RKO (cell line): ENCODE results near the gene THBS2.

ENCODE experiments used
- DNase-seq: peaks from one replicate; pipeline ENCODE4 v3.0.0-alpha.2; 2016; ENCODE audit warnings: low spot score

THBS2 gene

GRCh38 chr6:169230946-169231789 is 22.5 kb downstream of the THBS2 start:
- DNase-seq = no peak

DNA sequence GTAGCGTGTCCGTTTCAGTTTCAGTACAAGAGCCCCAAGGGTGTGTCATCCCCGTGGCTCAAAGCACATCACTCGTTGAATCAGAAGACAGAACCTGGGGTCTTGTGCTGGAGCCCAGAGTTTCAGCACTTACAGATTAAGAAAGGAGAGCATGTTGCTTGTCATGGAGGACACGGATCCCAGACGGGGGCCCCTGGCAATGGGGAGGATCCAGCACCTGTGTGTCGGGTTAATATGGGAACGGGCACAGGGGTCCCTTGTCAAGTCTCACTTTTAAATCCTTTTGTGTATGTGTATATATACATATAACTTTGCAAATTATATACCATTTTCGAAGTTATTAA is 23.4 kb downstream of the THBS2 start:
- no peak for DNase-seq

DNA sequence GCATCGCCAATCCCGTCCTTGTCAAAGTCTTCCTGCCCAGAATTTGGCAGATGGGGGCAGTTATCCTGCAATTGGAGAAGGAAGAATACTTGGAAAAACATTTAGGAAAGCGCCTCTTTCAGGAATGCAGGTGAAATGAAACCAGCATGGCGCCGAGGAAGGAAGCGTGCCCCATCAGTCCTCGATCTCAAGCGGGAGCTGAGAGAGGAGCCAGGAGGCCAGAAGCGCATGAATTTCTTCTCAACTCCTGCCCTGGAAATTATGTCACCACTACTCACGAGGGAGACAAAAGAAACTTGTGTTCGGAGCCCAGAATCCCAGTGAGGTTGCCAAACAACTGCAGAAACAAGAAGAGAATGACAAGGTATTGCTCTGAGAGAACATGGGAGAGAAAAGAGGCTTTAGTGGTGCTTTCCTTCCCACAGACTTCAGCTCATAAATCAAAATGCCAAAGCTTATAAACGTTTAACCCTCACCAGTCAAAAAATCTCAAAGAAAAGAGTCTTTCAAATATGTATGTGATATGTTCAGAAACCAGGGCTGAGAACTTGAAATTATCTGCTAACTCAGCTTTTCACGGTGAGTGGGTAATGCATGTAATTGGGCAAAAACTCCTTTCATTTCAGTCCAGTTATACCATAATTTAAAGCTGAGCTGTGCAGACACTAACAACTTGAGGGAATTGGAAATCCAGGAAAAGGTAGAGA is 23.9 kb downstream of the THBS2 start:
- DNase-seq = no peak

DNA sequence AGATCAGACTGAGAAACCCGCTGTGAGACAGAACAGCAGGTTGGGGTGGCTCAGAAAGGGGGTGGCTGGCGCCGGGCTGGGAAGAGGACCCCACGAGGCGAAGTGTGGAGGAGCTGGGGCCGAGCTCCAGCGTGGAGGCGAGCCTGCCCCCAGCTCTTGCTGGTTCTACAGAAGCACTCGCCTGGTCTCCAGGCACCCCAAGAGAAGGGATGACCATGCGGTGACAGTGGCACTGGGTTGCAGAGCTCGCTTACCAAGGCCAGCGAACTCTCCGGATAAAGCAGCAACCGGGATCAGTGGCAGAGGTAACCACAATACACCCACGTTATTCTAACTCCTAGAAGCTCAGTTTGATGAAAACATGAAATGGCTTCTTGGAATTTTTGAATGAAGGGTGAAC is 26.5 kb downstream of the THBS2 start:
- DNase-seq = no peak

- DNase-seq = no peak
These were observed 27.8 kb downstream of the THBS2 start for GRCh38 chr6:169225887-169226286.

GRCh38 chr6:169225131-169225576 is 28.5 kb downstream of the THBS2 start:
- DNase-seq = no peak

DNA sequence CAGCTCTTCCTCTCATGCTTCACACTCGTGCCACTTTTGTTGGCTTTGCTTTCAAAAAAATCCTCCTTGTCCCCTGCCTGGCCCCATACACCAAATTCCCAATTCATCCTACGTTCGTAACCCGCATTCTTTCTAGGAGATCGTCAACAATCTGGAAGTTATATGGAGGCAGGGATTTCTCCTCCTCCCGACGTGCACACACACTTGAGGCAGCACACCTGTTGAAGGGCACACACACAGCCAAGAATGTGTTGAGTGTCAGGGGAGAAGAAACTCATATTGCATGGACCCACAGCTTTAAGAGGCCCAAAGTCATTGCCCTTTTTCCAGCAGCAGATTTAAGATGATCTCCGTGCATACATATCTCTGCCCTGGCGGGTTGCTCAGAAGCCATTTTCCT is 28.9 kb downstream of the THBS2 start:
- no peak for DNase-seq

GRCh38 chr6:169224185-169224695 is 29.4 kb downstream of the THBS2 start:
- peak; percentile 30 for DNase-seq

- no peak for DNase-seq
These were observed 30.6 kb downstream of the THBS2 start for GRCh38 chr6:169223006-169223405.

- no peak for DNase-seq
These were observed 31.5 kb downstream of the THBS2 start for GRCh38 chr6:169222126-169222525.

DNA sequence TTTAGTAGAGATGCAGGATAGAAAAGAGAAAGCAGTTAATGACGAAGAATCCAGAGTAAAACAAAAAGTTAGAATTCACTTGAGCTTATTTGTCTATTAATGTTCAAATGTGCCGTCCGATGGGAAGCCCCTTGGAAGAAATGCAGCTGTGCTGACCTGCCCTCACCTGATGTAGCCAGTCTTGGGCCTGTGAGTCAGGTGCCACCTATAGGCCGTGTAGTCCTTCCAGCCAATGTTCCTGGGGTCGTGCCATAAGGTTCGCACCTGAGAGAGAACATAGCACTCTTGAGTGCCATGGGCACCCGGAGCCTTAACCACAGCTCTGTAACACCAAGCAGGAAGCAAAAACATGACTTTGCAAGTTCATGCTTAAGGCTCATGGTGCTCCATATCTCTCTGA is 32.4 kb downstream of the THBS2 start:
- no peak for DNase-seq

- no peak for DNase-seq
These were observed 33.3 kb downstream of the THBS2 start for GRCh38 chr6:169220068-169220964.

DNA sequence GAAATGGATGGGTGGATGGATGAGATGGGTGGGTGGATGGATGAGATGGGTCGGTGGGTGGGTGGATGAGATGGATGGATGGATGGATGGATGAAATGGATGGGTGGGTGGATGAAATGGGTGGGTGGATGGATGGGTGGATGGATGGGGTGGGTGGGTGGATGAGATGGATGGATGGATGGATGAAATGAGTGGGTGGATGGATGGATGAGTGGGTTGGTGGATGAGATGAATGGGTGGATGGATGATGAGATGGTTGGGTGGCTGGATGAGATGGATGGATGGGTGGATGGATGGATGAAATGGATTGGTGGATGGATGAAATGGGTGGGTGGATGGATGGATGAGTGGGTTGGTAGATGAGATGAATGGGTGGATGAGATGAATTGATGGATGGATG is 35.7 kb downstream of the THBS2 start:
- no peak for DNase-seq

- DNase-seq = no peak
These were observed 36.8 kb downstream of the THBS2 start for GRCh38 chr6:169216830-169217229.

- no peak for DNase-seq
These were observed 38.4 kb downstream of the THBS2 start for GRCh38 chr6:169215201-169215681.

GRCh38 chr6:169214789-169215188 is 38.9 kb downstream of the THBS2 start:
- peak; percentile 87 for DNase-seq

DNA sequence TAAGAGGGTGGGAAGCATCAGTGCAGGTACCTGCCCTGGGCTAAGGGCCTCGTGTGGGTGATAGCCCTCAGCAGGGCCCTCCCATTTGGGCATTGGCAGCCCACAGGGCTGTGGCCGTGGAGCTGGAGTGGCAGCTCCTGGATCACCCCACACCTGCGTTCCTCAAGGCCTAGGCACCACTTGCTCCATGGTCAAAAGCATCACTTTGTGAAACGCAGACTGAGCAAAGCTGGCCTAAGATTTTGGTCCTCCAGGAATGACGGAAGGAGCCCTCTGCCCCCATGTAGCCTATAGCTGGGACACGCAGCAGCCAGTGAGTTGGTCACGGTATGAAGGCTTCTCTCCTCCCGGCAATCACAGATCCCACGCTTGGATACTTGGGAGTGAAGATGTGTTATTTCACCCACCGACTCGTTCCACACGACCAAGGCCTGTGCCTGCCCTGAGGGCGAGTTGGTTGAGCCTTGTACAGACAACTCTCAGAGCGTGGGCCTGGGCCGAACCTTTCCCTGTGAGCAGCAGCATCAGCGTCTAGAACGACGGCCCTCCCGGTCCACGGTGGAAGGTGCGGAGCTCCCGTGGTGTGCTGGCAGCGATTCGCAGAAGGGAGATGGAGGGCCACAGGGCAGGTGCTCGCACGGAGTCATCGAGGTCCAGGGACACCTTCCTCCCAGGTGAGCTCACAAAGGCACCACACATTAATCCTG is 39.7 kb downstream of the THBS2 start:
- DNase-seq = no peak

GRCh38 chr6:169212897-169213813 is 40.5 kb downstream of the THBS2 start:
- peak; percentile 94 for DNase-seq

GRCh38 chr6:169212436-169212835 is 41.2 kb downstream of the THBS2 start:
- peak; percentile 47 for DNase-seq

DNA sequence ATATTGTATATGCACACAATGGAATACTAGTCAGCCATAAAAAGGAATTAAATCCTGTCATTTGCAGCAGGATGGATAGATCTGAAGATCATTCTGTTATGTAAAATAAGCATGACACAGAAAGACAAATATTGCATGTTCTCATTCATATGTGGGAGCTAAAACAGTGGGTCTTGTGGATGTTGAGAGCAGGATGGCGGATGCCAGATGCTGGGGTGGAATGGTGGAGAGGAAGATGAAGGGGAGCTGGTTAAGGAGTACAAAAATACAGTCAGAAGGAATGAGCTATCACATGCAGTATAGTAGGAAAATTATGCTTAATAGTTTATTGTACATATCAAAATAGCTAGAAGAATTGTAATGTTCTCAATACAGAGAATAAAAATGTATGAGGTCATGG is 41.8 kb downstream of the THBS2 start:
- DNase-seq = no peak
